Type B pancreatic cell (in vitro differentiated cells): Measurements from ENCODE around the gene RCOR1. TPM values are rescaled to one million over a fixed set of nuclear protein-coding genes. Genes with fewer than 3 reads are reported as not detected.

Experiments
- DNase-seq: peaks from one replicate; pipeline ENCODE4 v3.0.0; 2021; ENCODE audit warnings: mixed read lengths; ENCODE audit not compliant: unreplicated experiment; ENCODE audit errors: extremely low spot score
- H3K27ac Mint-ChIP-seq: 2 replicates; pipeline ENCODE4 v1.8.0; 2021; ENCODE audit warnings: mild to moderate bottlenecking, mixed read lengths
- H3K27me3 Mint-ChIP-seq: 2 replicates; pipeline ENCODE4 v1.8.0; 2021; ENCODE audit warnings: mixed read lengths
- H3K36me3 Mint-ChIP-seq: 2 replicates; pipeline ENCODE4 v1.8.0; 2021; ENCODE audit warnings: mixed read lengths
- H3K4me1 Mint-ChIP-seq: one replicate; pipeline ENCODE4 v1.8.0; 2021; ENCODE audit warnings: mixed read lengths; ENCODE audit not compliant: unreplicated experiment
- H3K4me3 Mint-ChIP-seq: 2 replicates; pipeline ENCODE4 v1.8.0; 2021; ENCODE audit warnings: mild to moderate bottlenecking, mixed read lengths
- H3K9me3 Mint-ChIP-seq: 2 replicates; pipeline ENCODE4 v1.8.0; 2021; ENCODE audit warnings: mixed read lengths
- CTCF ChIP-seq: fragments of 200-600 bp; sonication (generic); conservative IDR thresholded peaks from 2 replicates; pipeline ENCODE4 v1.5.0; 2021; ENCODE audit warnings: antibody characterized with exemption, mild to moderate bottlenecking
- total RNA-seq: library from RNA; stranded (reverse); gene quantifications from 2 replicates; pipeline ENCODE4 v1.2.1, GENCODE V29; 2021; ENCODE audit warnings: low replicate concordance

Gene RCOR1
- total RNA-seq, 1 donor from 2014 or later: 35.3 TPM

GRCh38 chr14:102668291-102668873, 75.9 kb downstream of the RCOR1 start:
- Mint-ChIP-seq H3K9me3 (peaks cover 12% of the 10 kb centered on the region), H3K4me3 (no peak overlapping the region)

GRCh38 chr14:102671410-102671809, 79.0 kb downstream of the RCOR1 start:
- TF ChIP-seq CTCF: no peak
- Mint-ChIP-seq H3K4me1 (peaks cover 15% of the 10 kb centered on the region), H3K9me3 (peaks cover 7% of the 10 kb centered on the region)

More at GRCh38 chr14:102668291-102668873, 75.9 kb downstream of the RCOR1 start:
- DNase-seq: no peak
- Mint-ChIP-seq H3K4me1 (peaks cover 23% of the 10 kb centered on the region), H3K27ac (no peak overlapping the region), H3K36me3 (peaks cover 13% of the 10 kb centered on the region), H3K27me3 (no peaks in the 10 kb centered on the region)
- TF ChIP-seq CTCF: no peak

GRCh38 chr14:102672410-102672960, 80.0 kb downstream of the RCOR1 start:
- Mint-ChIP-seq H3K27ac (no peak overlapping the region), H3K9me3 (peaks cover 7% of the 10 kb centered on the region), H3K4me3 (no peak overlapping the region), H3K36me3 (peaks cover 21% of the 10 kb centered on the region), H3K27me3 (no peaks in the 10 kb centered on the region), H3K4me1 (peaks cover 14% of the 10 kb centered on the region)
- TF ChIP-seq CTCF: peak; percentile 41
- DNase-seq: no peak

More at GRCh38 chr14:102671410-102671809, 79.0 kb downstream of the RCOR1 start:
- Mint-ChIP-seq H3K27ac (no peak overlapping the region), H3K27me3 (no peaks in the 10 kb centered on the region), H3K4me3 (no peak overlapping the region), H3K36me3 (peaks cover 21% of the 10 kb centered on the region)
- DNase-seq: no peak

- no peak for TF ChIP-seq CTCF
Observed at GRCh38 chr14:102675396-102675795, 82.9 kb downstream of the RCOR1 start.

GRCh38 chr14:102678394-102678793, 85.9 kb downstream of the RCOR1 start:
- Mint-ChIP-seq H3K27me3 (no peaks in the 10 kb centered on the region), H3K4me1 (peaks cover 9% of the 10 kb centered on the region), H3K36me3 (peaks cover 13% of the 10 kb centered on the region), H3K9me3 (no peaks in the 10 kb centered on the region), H3K4me3 (no peak overlapping the region), H3K27ac (no peak overlapping the region)
- DNase-seq: no peak
- no peak for TF ChIP-seq CTCF

More at GRCh38 chr14:102675396-102675795, 82.9 kb downstream of the RCOR1 start:
- H3K4me3 Mint-ChIP-seq: no peak overlapping the region
- H3K9me3 Mint-ChIP-seq: peaks cover 7% of the 10 kb centered on the region
- no peak for DNase-seq
- no peak overlapping the region for H3K27ac Mint-ChIP-seq
- H3K27me3 Mint-ChIP-seq: no peaks in the 10 kb centered on the region
- H3K36me3 Mint-ChIP-seq: peaks cover 21% of the 10 kb centered on the region
- H3K4me1 Mint-ChIP-seq: no peaks in the 10 kb centered on the region
